Spinal cord (tissue), 10 donors: ENCODE data around the gene UNC13B. TPM values are rescaled to one million over a fixed set of nuclear protein-coding genes. Genes with fewer than 3 reads are reported as not detected.

Experiments
- DNase-seq, 6 donors: peaks; one replicate each; pipeline versions ENCODE4 v3.0.0 to v3.0.0-alpha.2; 2013 to 2015; ENCODE audit warnings: low spot score in 6 of 6, low read depth in 4 of 6
- H3K27ac ChIP-seq: one replicate; pipeline ENCODE4 v1.5.1; 2013; ENCODE audit warnings: low read depth, low read length, control low read depth
- H3K27me3 ChIP-seq: one replicate; pipeline ENCODE4 v1.6.1; 2013; ENCODE audit warnings: low read length; ENCODE audit not compliant: control insufficient read depth, insufficient read depth
- H3K36me3 ChIP-seq: one replicate; pipeline ENCODE4 v1.6.1; 2013; ENCODE audit warnings: low read length; ENCODE audit not compliant: control insufficient read depth, insufficient read depth
- H3K4me1 ChIP-seq: one replicate; pipeline ENCODE4 v1.6.1; 2013; ENCODE audit warnings: low read length; ENCODE audit not compliant: control insufficient read depth, insufficient read depth
- H3K4me3 ChIP-seq: one replicate; pipeline ENCODE4 v1.5.1; 2013; ENCODE audit warnings: low read depth, low read length, control low read depth
- H3K9me3 ChIP-seq: one replicate; pipeline ENCODE4 v1.6.1; 2013; ENCODE audit warnings: low read length; ENCODE audit not compliant: control insufficient read depth, insufficient read depth
- WGBS: methylation state at CpG from one replicate; pipeline ENCODE4 v1.1.5; 2013; ENCODE audit warnings: missing lambda C conversion rate; ENCODE audit not compliant: insufficient coverage; 5-methylcytosine and 5-hydroxymethylcytosine counted together
- polyA plus RNA-seq, 2 donors: library from polyadenylated mRNA; unstranded; fragments of 120-200 nt; gene quantifications; one replicate each; pipeline ENCODE4 v1.2.1, GENCODE V29; 2013; ENCODE audit not compliant: insufficient read length in 2 of 2
- total RNA-seq, 2 donors: library from RNA; depleted of rRNA in 1 of 2; stranded (reverse); fragments of 120-200 nt in 1 of 2; fragments of >200 nt in 1 of 2; gene quantifications; one replicate each; pipeline versions ENCODE4 v1.2.3 to v1.2.4, GENCODE V29; 2013 to 2014
- donor health status: healthy.

UNC13B gene
- total and polyA plus RNA-seq, 4 donors, result 20.2 to 37.9 (median 24.9) TPM

DNA sequence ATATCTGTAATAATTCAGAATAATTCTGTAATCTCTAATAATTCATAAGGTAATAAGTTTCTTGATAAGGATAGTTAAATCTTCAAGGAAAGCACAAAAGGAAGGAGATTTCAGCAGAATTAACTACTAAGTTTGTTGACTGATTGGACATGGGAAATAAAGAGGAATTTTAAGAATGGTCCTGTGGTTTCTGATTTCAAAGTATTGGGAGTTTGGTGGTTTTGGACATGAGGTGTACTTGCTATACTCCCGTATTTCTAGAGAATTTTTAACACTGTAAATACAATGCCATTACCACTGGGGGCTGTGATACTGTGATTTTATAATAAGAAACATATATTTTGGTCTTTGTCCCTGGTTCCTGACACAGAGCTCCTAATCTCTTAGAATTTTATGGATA, 123.9 kb downstream of the UNC13B start:
- no peaks in the 10 kb centered on the region for H3K27me3 ChIP-seq
- H3K9me3 ChIP-seq, result no peaks in the 10 kb centered on the region
- H3K4me1 ChIP-seq, result no peaks in the 10 kb centered on the region
- whole genome bisulfite sequencing, result no CpG with 5 or more reads among the region's 1 CpG
- H3K36me3 ChIP-seq, result no peaks in the 10 kb centered on the region
- DNase-seq, result no peak
- no peak overlapping the region for H3K4me3 ChIP-seq
- no peak overlapping the region for H3K27ac ChIP-seq

DNA sequence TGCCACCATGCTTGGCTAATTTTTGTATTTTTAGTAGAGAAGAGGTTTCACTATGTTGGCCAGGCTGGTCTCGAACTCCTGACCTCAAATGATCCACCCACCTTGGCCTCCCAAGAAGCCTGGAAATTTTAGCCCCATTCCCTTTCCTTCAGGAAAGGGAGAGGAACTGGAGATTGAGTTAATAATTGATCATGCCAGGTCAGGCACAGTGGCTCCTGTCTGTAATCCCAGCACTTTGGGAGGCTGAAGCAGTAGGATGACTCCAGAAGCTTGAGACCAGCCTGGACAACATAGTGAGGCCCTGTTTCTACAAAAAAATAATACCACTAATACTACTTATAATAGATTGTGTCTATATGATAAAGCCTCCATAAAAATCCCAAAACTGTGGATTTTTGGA, 124.6 kb downstream of the UNC13B start:
- H3K36me3 ChIP-seq, result no peaks in the 10 kb centered on the region
- DNase-seq, result no peak
- no peaks in the 10 kb centered on the region for H3K27me3 ChIP-seq
- H3K27ac ChIP-seq, result no peak overlapping the region
- H3K9me3 ChIP-seq, result no peaks in the 10 kb centered on the region
- no peak overlapping the region for H3K4me3 ChIP-seq
- no peaks in the 10 kb centered on the region for H3K4me1 ChIP-seq
- no CpG with 5 or more reads among the region's 1 CpG for WGBS

DNA sequence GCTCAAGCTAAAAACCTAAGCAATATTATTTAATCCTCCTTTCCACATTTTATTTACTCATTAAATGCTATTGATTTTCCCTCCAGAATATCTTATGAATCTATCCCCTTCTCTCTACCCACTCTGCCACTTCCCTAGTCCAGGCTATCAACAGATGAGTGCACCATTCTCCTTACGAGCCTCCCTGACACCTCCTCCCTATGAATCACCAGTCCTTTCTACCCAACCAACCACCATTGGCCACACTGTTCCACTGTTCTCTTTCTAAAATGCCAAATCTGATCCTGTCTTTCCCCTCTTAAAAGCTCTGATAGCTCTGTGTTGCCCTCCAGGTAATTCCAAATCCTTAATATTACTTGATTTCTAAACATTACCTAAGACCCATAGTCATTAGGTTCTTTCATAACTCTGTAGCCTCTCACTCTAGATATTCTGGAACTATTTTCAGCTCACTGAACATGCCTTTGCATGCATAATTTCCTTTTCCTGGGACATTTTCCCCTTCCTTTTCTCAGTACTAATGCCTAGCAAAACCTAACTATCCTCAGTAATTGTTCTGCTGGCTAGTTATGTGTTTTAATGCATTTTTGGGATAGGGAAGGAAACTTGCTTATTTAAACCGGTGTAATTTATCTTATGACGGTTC, 126.3 kb downstream of the UNC13B start:
- no peak for DNase-seq
- WGBS, result 84% methylated on average over 3 of the region's 3 CpGs
- no peaks in the 10 kb centered on the region for H3K27me3 ChIP-seq
- H3K36me3 ChIP-seq, result no peaks in the 10 kb centered on the region
- no peak overlapping the region for H3K27ac ChIP-seq
- H3K4me1 ChIP-seq, result no peaks in the 10 kb centered on the region
- H3K4me3 ChIP-seq, result no peak overlapping the region
- no peaks in the 10 kb centered on the region for H3K9me3 ChIP-seq

DNA sequence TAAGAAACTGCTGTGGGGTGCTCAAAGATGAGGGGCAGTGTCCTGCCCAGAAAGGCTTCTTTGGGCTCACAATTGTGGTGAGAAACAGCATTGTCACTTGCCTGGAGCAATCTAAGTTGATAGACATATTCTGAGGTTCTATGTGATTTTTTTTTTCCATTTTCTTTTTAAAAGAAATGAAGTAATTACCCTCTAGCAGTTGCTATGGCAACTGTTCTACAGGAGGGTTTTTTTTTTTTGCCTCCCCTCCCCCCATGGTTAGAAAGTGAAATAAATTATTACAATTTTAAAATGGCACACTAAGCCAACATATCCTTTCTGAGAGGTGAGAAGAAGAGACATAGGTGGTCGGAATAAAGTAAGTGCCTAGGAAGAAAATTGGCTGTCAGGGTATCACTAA, 127.0 kb downstream of the UNC13B start:
- no peak overlapping the region for H3K4me3 ChIP-seq
- no CpG with 5 or more reads among the region's 1 CpG for WGBS
- H3K9me3 ChIP-seq, result no peaks in the 10 kb centered on the region

DNA sequence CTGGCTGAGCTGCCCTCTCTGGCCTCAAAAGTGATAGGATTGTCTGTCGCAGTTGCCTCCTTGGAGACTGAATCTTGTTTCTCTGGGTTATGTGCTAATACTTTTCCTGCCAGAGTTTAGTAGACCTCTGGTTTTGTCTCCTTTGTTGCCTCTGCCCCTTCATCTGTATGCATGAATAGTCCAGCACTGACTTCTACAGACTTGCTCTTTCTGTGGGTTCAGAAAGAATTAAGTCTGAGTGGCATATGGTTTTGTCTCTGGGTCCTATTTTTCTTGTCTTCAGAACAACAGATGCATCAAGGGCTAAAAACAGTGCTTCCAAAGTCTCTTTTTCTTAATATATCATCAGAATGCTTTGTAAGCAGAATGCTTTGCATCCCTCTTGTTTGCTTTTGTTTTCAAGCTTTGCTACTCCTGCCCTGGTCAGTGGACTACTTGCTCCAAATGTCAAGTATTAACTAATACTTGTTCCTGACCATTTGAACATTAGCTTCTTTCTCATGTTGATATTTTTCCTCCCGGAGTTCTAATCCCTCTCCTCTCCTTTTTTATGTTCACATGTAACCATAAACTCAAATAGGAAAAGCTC, 131.7 kb downstream of the UNC13B start:
- WGBS, result 0% methylated on average over 1 of the region's 2 CpGs
- Histone ChIP-seq H3K4me3 (no peak overlapping the region), H3K4me1 (peaks cover 4% of the 10 kb centered on the region), H3K27ac (no peak overlapping the region), H3K9me3 (no peaks in the 10 kb centered on the region), H3K36me3 (no peaks in the 10 kb centered on the region), H3K27me3 (no peaks in the 10 kb centered on the region)
- peak in 5 of 6 donors; percentile 15 to 65 (median 38) for DNase-seq

More for the DNA sequence above, 127.0 kb downstream of the UNC13B start:
- H3K27ac ChIP-seq, result no peak overlapping the region
- no peaks in the 10 kb centered on the region for H3K36me3 ChIP-seq
- no peaks in the 10 kb centered on the region for H3K27me3 ChIP-seq
- no peak for DNase-seq
- H3K4me1 ChIP-seq, result no peaks in the 10 kb centered on the region

DNA sequence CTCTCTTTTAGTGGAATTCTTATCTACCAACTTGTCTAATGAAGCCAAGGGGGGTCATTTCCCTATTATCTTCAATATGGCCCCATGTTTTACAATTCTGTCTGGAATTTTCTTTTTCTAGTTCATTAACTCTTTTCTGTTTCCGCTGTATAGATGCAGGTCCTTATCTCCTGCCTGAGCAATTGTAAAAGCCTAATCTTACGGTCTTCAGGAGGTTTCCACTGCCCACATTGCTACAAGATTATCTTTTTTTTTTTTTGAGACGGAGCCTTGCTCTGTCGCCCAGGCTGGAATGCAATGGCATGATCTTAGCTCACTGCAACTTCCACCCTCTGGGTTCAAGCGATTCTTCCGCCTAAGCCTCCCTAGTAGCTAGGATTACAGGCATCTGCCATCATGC, 132.3 kb downstream of the UNC13B start:
- H3K36me3 ChIP-seq, result no peaks in the 10 kb centered on the region
- DNase-seq, result no peak
- H3K9me3 ChIP-seq, result no peaks in the 10 kb centered on the region
- WGBS, result 55% methylated on average over 5 of the region's 6 CpGs
- H3K4me1 ChIP-seq, result peaks cover 4% of the 10 kb centered on the region
- no peak overlapping the region for H3K4me3 ChIP-seq
- no peak overlapping the region for H3K27ac ChIP-seq
- H3K27me3 ChIP-seq, result no peaks in the 10 kb centered on the region

DNA sequence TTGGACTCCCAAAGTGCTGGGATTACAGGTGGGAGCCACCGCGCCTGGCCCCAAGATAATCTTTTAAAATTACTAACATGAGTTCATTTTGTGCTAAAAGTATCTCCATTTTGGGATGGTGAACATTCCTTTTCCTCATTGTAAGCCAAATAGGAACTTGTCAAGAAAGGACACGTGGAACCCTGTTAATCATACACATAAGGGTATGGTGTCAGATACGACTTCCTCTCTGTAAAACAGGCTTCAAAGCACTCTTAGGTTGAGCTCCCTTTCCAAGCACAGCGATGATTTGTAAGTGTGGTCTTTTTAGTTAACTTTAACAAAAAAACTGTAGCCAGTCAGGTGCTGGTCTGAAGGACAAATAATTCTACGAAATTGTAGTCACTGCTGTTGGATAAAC, 132.7 kb downstream of the UNC13B start:
- peaks cover 4% of the 10 kb centered on the region for H3K4me1 ChIP-seq
- no peak overlapping the region for H3K4me3 ChIP-seq
- WGBS, result 100% methylated on average over 1 of the region's 6 CpGs
- H3K9me3 ChIP-seq, result no peaks in the 10 kb centered on the region
- DNase-seq, result no peak
- H3K36me3 ChIP-seq, result no peaks in the 10 kb centered on the region
- no peak overlapping the region for H3K27ac ChIP-seq
- no peaks in the 10 kb centered on the region for H3K27me3 ChIP-seq

DNA sequence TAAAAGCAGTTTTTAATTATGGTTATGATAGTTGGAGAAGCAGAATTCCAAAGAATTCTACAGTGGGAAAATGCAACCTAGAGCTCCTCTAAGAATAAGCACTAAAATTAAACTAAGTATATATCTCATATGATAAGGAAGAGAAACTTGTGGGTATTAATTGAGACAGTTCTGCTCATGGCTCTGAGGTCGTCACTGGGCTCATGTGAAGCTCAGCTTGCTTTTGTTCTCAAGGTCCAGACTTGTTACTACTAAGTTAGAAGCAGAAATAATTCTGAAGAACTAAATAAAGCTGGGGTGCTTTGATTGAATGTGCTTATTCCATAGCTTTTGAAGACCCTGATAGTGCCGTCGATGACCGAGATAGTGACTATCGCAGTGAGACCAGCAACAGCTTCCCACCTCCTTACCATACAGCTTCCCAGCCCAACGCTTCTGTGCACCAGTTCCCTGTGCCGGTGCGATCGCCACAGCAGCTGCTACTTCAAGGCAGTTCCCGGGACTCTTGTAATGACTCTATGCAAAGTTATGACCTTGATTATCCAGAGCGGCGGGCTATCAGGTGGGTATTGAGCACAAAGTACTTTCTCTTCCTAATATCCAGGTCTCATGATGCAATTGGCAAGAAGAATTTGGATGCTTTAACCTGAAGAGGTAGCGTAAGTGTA, 133.7 kb downstream of the UNC13B start:
- WGBS, result 89% methylated on average over 9 of the region's 13 CpGs

DNA sequence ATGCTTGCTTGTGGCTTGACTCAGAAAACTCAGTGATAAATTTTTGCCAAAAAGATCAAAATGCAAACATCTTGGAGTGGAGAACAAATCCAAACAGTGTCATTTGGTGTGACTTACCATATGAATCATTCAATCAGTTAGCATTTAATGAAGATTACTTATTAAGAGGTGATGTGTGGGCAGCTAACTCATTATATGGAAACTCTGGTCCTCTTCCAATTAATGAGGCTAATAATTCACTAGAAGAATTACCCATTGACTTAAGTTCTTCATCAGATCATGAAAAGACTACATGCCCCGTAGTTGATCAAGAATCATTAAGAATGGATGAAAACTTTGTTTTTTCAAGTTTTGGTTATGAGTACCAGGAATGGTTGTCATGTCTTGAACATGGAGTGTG, 141.8 kb downstream of the UNC13B start:
- no peak for DNase-seq
- Histone ChIP-seq H3K9me3 (no peaks in the 10 kb centered on the region), H3K4me3 (no peak overlapping the region), H3K4me1 (peaks cover 3% of the 10 kb centered on the region), H3K27ac (no peak overlapping the region), H3K27me3 (no peaks in the 10 kb centered on the region), H3K36me3 (no peaks in the 10 kb centered on the region)
- 100% methylated on average over 1 of the region's 1 CpG for WGBS

More for the DNA sequence above, 133.7 kb downstream of the UNC13B start:
- no peaks in the 10 kb centered on the region for H3K9me3 ChIP-seq
- H3K36me3 ChIP-seq, result no peaks in the 10 kb centered on the region
- DNase-seq, result no peak
- no peaks in the 10 kb centered on the region for H3K27me3 ChIP-seq
- no peak overlapping the region for H3K4me3 ChIP-seq
- H3K27ac ChIP-seq, result no peak overlapping the region
- peaks cover 4% of the 10 kb centered on the region for H3K4me1 ChIP-seq

DNA sequence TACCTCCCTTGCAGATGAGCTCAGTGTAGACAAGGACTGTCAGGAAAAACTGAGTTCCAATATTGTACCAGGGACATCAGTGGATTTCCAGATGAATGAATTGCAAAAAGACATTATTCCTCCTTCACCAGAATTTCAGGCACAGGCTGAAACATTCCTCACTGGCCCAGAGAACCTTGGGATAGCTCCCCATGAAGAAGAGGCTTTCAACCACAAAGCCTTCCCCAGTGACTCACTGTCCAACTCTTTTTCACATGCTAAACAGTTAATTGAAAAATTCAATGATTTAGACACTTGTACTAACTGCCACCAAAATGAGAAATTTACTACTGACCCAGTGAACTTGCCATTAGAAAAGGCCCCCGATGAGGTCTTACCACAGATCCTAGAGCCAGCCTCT, 144.5 kb downstream of the UNC13B start:
- 40% methylated on average over 1 of the region's 1 CpG for WGBS
- DNase-seq, result no peak
- Histone ChIP-seq H3K27me3 (no peaks in the 10 kb centered on the region), H3K27ac (no peak overlapping the region), H3K4me3 (no peak overlapping the region), H3K36me3 (peaks cover 4% of the 10 kb centered on the region), H3K9me3 (no peaks in the 10 kb centered on the region), H3K4me1 (peaks cover 3% of the 10 kb centered on the region)
